Measurements from ENCODE around the gene ST6GALNAC6.

The ST6GALNAC6 gene

GRCh38 chr9:127944586-127945218 is 45.3 kb upstream of the ST6GALNAC6 start:
- Mint-ChIP-seq H3K9me3 (no peaks in the 10 kb centered on the region), H3K36me3 (ENCODE audit: low read depth) (peaks cover 13% of the 10 kb centered on the region), H3K4me3 (no peak overlapping the region), H3K4me1 (peaks cover 32% of the 10 kb centered on the region), H3K27me3 (ENCODE audit: low read depth, poor library complexity) (peaks cover 4% of the 10 kb centered on the region), H3K27ac (no peak overlapping the region)
- TF ChIP-seq CTCF (IDR thresholded peaks at IDR 0.05) = no peak
- DNase-seq = no peak

- H3K36me3 Mint-ChIP-seq (ENCODE audit: low read depth) = peaks cover 12% of the 10 kb centered on the region
- DNase-seq = peak; percentile 87
- H3K27ac Mint-ChIP-seq = no peak overlapping the region
- peak; percentile 85 for TF ChIP-seq CTCF (IDR thresholded peaks at IDR 0.05)
- H3K4me3 Mint-ChIP-seq = no peak overlapping the region
- peaks cover 4% of the 10 kb centered on the region for H3K27me3 Mint-ChIP-seq (ENCODE audit: low read depth, poor library complexity)
- peaks cover 31% of the 10 kb centered on the region for H3K4me1 Mint-ChIP-seq
- H3K9me3 Mint-ChIP-seq = no peaks in the 10 kb centered on the region
Measured at GRCh38 chr9:127943731-127944144, 44.3 kb upstream of the ST6GALNAC6 start.

GRCh38 chr9:127943011-127943662 is 43.7 kb upstream of the ST6GALNAC6 start:
- H3K36me3 Mint-ChIP-seq (ENCODE audit: low read depth) = peaks cover 10% of the 10 kb centered on the region
- H3K27ac Mint-ChIP-seq = no peak overlapping the region
- no peak overlapping the region for H3K4me3 Mint-ChIP-seq
- no peak for DNase-seq
- H3K27me3 Mint-ChIP-seq (ENCODE audit: low read depth, poor library complexity) = peaks cover 4% of the 10 kb centered on the region
- H3K4me1 Mint-ChIP-seq = peaks cover 33% of the 10 kb centered on the region
- no peak for TF ChIP-seq CTCF (IDR thresholded peaks at IDR 0.05)
- H3K9me3 Mint-ChIP-seq = no peaks in the 10 kb centered on the region

GRCh38 chr9:127942216-127943010 is 43.0 kb upstream of the ST6GALNAC6 start:
- Mint-ChIP-seq H3K27ac (no peak overlapping the region), H3K4me1 (peaks cover 36% of the 10 kb centered on the region), H3K4me3 (no peak overlapping the region), H3K27me3 (ENCODE audit: low read depth, poor library complexity) (peaks cover 4% of the 10 kb centered on the region), H3K9me3 (no peaks in the 10 kb centered on the region), H3K36me3 (ENCODE audit: low read depth) (peaks cover 10% of the 10 kb centered on the region)
- peak; percentile 73 for DNase-seq
- peak; percentile 86 for TF ChIP-seq CTCF (IDR thresholded peaks at IDR 0.05)

GRCh38 chr9:127941961-127942215 is 42.5 kb upstream of the ST6GALNAC6 start:
- TF ChIP-seq CTCF (IDR thresholded peaks at IDR 0.05) = no peak
- H3K9me3 Mint-ChIP-seq = no peaks in the 10 kb centered on the region
- H3K4me3 Mint-ChIP-seq = no peak overlapping the region
- peaks cover 36% of the 10 kb centered on the region for H3K4me1 Mint-ChIP-seq
- H3K36me3 Mint-ChIP-seq (ENCODE audit: low read depth) = peaks cover 10% of the 10 kb centered on the region
- no peak for DNase-seq
- H3K27me3 Mint-ChIP-seq (ENCODE audit: low read depth, poor library complexity) = no peaks in the 10 kb centered on the region
- no peak overlapping the region for H3K27ac Mint-ChIP-seq
